Panc1 (cell line): Measurements from ENCODE around the gene ENPEP. TPM values are rescaled to one million over a fixed set of nuclear protein-coding genes. Genes with fewer than 3 reads are reported as not detected.

Experiments
- ATAC-seq: fragments of 200-7000 bp; cut with Tn5 transposase; 2 replicates; pipeline ENCODE4 v1.9.1; 2020; ENCODE audit warnings: mild to moderate bottlenecking, moderate library complexity
- BruUV-seq: library from RNA; stranded (reverse); fragments of 400-500 nt; replicated peaks from 2 replicates; lab custom pipeline; 2021; lab: Mats Ljungman, UMichigan
- CTCF ChIA-PET: fragments of 300-600 bp; sonication (Branson Sonifier 250); formaldehyde crosslinking; loops from one replicate; lab custom pipeline; 2022; ENCODE audit warnings: antibody characterized with exemption; lab: Charles Lee
- POLR2A ChIA-PET: fragments of 300-600 bp; sonication (Branson Sonifier 250); formaldehyde crosslinking; loops from one replicate; lab custom pipeline; 2022; ENCODE audit warnings: antibody characterized with exemption; lab: Charles Lee
- DNase-seq: peaks from one replicate; pipeline ENCODE4 v3.0.0-alpha.2; 2010; ENCODE audit warnings: low read depth, low spot score
- H3K27ac ChIP-seq: 2 replicates; pipeline ENCODE4 v1.5.1; 2011; ENCODE audit warnings: mild to moderate bottlenecking, low read length, inconsistent platforms
- H3K27me3 ChIP-seq: fragments of 200-500 bp; sonication (Bioruptor generic); 2 replicates; pipeline ENCODE4 v1.6.0; 2014; ENCODE audit warnings: low read length, inconsistent platforms; ENCODE audit not compliant: control insufficient read depth, insufficient read depth
- H3K36me3 ChIP-seq: fragments of 200-500 bp; sonication (Bioruptor generic); 2 replicates; pipeline ENCODE4 v1.5.1; 2014; ENCODE audit warnings: inconsistent platforms, mild to moderate bottlenecking, low read length, moderate library complexity; ENCODE audit not compliant: control insufficient read depth, insufficient read depth
- H3K4me1 ChIP-seq: 2 replicates; pipeline ENCODE4 v1.5.1; 2011; ENCODE audit warnings: inconsistent platforms, mild to moderate bottlenecking, low read length, moderate library complexity; ENCODE audit not compliant: control insufficient read depth, insufficient read depth
- H3K4me3 ChIP-seq, 2 experiments: 2 replicates each; pipeline ENCODE4 v1.5.1; 2011 to 2012; ENCODE audit warnings: low read depth in 2 of 2, low read length in 2 of 2, mild to moderate bottlenecking in 2 of 2, inconsistent platforms in 1 of 2, moderate library complexity in 1 of 2
- H3K9me3 ChIP-seq: fragments of 200-500 bp; sonication (Bioruptor generic); 2 replicates; pipeline ENCODE4 v1.5.1; 2014; ENCODE audit warnings: low read depth, mild to moderate bottlenecking, inconsistent platforms, low read length, moderate library complexity; ENCODE audit not compliant: control insufficient read depth, insufficient read depth
- CTCF ChIP-seq: fragments of 450-650 bp; IDR thresholded peaks from 2 replicates; pipeline ENCODE4 v1.5.1; 2017; ENCODE audit warnings: mild to moderate bottlenecking
- POLR2AphosphoS5 ChIP-seq: IDR thresholded peaks from 2 replicates; pipeline ENCODE4 v1.6.1; 2012; ENCODE audit warnings: mild to moderate bottlenecking, low read depth, low read length, moderate library complexity
- SIN3A ChIP-seq: IDR thresholded peaks from 2 replicates; pipeline ENCODE4 v1.6.1; 2012; ENCODE audit warnings: low read depth, mild to moderate bottlenecking, low read length, moderate library complexity, borderline replicate concordance; ENCODE audit not compliant: insufficient read depth
- TCF7L2 ChIP-seq: IDR thresholded peaks from 2 replicates; pipeline ENCODE4 v1.6.1; 2011; ENCODE audit warnings: mild to moderate bottlenecking, low read depth, low read length, inconsistent platforms
- in situ Hi-C: cut with HindIII; loops from 2 replicates; pipeline ENCODE4 v1.10.0; 2016; ENCODE audit warnings: low sequenced_read_pairs, low pct_unique_long_range_greater_than_20kb
- intact Hi-C: fragments of 100-400 bp; cut with micrococcal nuclease; formaldehyde crosslinking; loops from one replicate; pipeline ENCODE4 v1.10.0; 2022; ENCODE audit not compliant: unreplicated experiment
- total RNA-seq: library from RNA; stranded (reverse); gene quantifications from one replicate; pipeline ENCODE4 v1.2.1, GENCODE V29; 2021; ENCODE audit not compliant: unreplicated experiment
- TF ChIP-seq, protein P1 (sequence below), 2 experiments: IDR thresholded peaks; 2 replicates each; pipeline ENCODE4 v1.6.1; 2011 to 2012; ENCODE audit warnings: low read depth in 2 of 2, control low read depth in 1 of 2, low read length in 1 of 2, mild to moderate bottlenecking in 1 of 2, moderate library complexity in 1 of 2; ENCODE audit not compliant: insufficient read depth in 1 of 2

ENPEP gene
- total RNA-seq, 1 experiment from 2014 or later = not detected

GRCh38 chr4:110492522-110492921 is 16.6 kb downstream of the ENPEP start:
- ATAC-seq (no peak), DNase-seq (no peak)
- Histone ChIP-seq H3K36me3 (no peaks in the 10 kb centered on the region), H3K4me3 (no peak overlapping the region), H3K27ac (no peak overlapping the region), H3K4me1 (no peaks in the 10 kb centered on the region), H3K9me3 (no peaks in the 10 kb centered on the region), H3K27me3 (no peaks in the 10 kb centered on the region)
- in situ Hi-C loops = no loop called here
- intact Hi-C loops = no loop called here
- ChIA-PET POLR2A (no interaction called here), CTCF (interaction anchor here (0.7 kb wide), 1 partner anchor 486 kb away, joined by 3 read pairs; no protein-coding TSS in a partner anchor)
- no TSS peak for BruUV-seq
- TF ChIP-seq SIN3A = no peak

- no TSS peak for BruUV-seq
- no peaks in the 10 kb centered on the region for H3K36me3 ChIP-seq
- in situ Hi-C loops (no loop called here), intact Hi-C loops (no loop called here)
- H3K9me3 ChIP-seq = no peaks in the 10 kb centered on the region
- CTCF ChIA-PET = no interaction called here
- POLR2A ChIA-PET = no interaction called here
- TF ChIP-seq, protein P1, sequence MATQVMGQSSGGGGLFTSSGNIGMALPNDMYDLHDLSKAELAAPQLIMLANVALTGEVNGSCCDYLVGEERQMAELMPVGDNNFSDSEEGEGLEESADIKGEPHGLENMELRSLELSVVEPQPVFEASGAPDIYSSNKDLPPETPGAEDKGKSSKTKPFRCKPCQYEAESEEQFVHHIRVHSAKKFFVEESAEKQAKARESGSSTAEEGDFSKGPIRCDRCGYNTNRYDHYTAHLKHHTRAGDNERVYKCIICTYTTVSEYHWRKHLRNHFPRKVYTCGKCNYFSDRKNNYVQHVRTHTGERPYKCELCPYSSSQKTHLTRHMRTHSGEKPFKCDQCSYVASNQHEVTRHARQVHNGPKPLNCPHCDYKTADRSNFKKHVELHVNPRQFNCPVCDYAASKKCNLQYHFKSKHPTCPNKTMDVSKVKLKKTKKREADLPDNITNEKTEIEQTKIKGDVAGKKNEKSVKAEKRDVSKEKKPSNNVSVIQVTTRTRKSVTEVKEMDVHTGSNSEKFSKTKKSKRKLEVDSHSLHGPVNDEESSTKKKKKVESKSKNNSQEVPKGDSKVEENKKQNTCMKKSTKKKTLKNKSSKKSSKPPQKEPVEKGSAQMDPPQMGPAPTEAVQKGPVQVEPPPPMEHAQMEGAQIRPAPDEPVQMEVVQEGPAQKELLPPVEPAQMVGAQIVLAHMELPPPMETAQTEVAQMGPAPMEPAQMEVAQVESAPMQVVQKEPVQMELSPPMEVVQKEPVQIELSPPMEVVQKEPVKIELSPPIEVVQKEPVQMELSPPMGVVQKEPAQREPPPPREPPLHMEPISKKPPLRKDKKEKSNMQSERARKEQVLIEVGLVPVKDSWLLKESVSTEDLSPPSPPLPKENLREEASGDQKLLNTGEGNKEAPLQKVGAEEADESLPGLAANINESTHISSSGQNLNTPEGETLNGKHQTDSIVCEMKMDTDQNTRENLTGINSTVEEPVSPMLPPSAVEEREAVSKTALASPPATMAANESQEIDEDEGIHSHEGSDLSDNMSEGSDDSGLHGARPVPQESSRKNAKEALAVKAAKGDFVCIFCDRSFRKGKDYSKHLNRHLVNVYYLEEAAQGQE (IDR thresholded peaks at IDR 0.05; ENCODE audit: insufficient read depth in 1 of 2, low read depth in 2 of 2, low read length in 1 of 2) = no peak
- H3K4me1 ChIP-seq = no peaks in the 10 kb centered on the region
- no peak for DNase-seq
- ATAC-seq = no peak
- H3K27me3 ChIP-seq = no peaks in the 10 kb centered on the region
- H3K4me3 ChIP-seq = no peak overlapping the region
- no peak overlapping the region for H3K27ac ChIP-seq
Measured at GRCh38 chr4:110493520-110493919, 17.6 kb downstream of the ENPEP start.

- ChIA-PET POLR2A (no interaction called here), CTCF (no interaction called here)
- Histone ChIP-seq H3K4me1 (no peaks in the 10 kb centered on the region), H3K36me3 (no peaks in the 10 kb centered on the region), H3K9me3 (no peaks in the 10 kb centered on the region), H3K4me3 (no peak overlapping the region), H3K27ac (no peak overlapping the region), H3K27me3 (no peaks in the 10 kb centered on the region)
- BruUV-seq = no TSS peak
- TF ChIP-seq TCF7L2 = no peak
- TF ChIP-seq CTCF = no peak
- TF ChIP-seq, protein P1 (IDR thresholded peaks at IDR 0.05; ENCODE audit: insufficient read depth in 1 of 2, low read depth in 2 of 2, low read length in 1 of 2) = no peak
- TF ChIP-seq SIN3A = no peak
- TF ChIP-seq POLR2AphosphoS5 = no peak
- ATAC-seq (no peak), DNase-seq (no peak)
- intact Hi-C loops (no loop called here), in situ Hi-C loops (no loop called here)
Measured at GRCh38 chr4:110498420-110498819, 22.5 kb downstream of the ENPEP start.
